ENCODE results near the gene DND1.

Gene DND1

DNA sequence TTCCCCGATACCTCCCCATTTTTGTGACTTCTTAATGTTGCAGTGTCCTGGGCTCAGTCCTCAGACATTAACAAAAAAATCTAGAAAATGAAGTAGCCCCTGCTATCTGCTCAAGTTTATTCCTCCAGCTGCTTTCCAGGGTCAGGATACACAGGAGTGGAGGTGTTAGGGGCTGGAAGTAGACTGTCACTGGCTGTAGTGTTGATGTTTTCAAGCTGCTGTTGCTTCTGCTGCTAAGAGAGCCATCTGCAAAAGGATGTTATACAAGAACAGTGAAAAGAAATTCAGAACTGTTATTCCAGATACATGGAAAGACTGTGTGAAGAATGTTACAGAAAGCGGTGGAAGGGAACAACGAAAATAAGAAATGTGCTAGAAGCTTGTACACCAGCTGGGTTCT is 51.1 kb downstream of the DND1 start:
- TF ChIP-seq, protein P1, sequence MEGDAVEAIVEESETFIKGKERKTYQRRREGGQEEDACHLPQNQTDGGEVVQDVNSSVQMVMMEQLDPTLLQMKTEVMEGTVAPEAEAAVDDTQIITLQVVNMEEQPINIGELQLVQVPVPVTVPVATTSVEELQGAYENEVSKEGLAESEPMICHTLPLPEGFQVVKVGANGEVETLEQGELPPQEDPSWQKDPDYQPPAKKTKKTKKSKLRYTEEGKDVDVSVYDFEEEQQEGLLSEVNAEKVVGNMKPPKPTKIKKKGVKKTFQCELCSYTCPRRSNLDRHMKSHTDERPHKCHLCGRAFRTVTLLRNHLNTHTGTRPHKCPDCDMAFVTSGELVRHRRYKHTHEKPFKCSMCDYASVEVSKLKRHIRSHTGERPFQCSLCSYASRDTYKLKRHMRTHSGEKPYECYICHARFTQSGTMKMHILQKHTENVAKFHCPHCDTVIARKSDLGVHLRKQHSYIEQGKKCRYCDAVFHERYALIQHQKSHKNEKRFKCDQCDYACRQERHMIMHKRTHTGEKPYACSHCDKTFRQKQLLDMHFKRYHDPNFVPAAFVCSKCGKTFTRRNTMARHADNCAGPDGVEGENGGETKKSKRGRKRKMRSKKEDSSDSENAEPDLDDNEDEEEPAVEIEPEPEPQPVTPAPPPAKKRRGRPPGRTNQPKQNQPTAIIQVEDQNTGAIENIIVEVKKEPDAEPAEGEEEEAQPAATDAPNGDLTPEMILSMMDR (IDR thresholded peaks at IDR 0.05) = no peak
